CD4-positive, alpha-beta T cell (primary cell): Measurements from ENCODE around the gene PRKAG3. TPM values are rescaled to one million over a fixed set of nuclear protein-coding genes. Genes with fewer than 3 reads are reported as not detected.

ENCODE experiments used
- ATAC-seq: fragments of 200-7000 bp; cut with Tn5 transposase; one replicate; pipeline ENCODE4 v1.10.0; 2022; ENCODE audit warnings: mild to moderate bottlenecking; ENCODE audit not compliant: poor library complexity
- CTCF ChIA-PET: fragments of 350-600 bp; sonication (Branson Sonifier 250); formaldehyde crosslinking; loops from one replicate; lab custom pipeline; 2021; ENCODE audit warnings: antibody characterized with exemption, inconsistent platforms; lab: Charles Lee
- POLR2A ChIA-PET: fragments of 350-600 bp; sonication (Branson Sonifier 250); formaldehyde crosslinking; loops from one replicate; lab custom pipeline; 2021; ENCODE audit warnings: antibody characterized with exemption, inconsistent platforms; lab: Charles Lee
- DNase-seq, 14 experiments: peaks; one replicate each; pipeline ENCODE4 v3.0.0-alpha.2; 2013 to 2020; ENCODE audit warnings: mixed read lengths in 2 of 14
- H3K27ac ChIP-seq, 2 donors: one replicate each; pipeline versions ENCODE4 v1.5.1 to v1.7.0; 2013; ENCODE audit warnings: low read length in 2 of 2, low read depth in 1 of 2, mild to moderate bottlenecking in 1 of 2
- H3K27me3 ChIP-seq, 2 experiments: 1 replicate in 1 of 2; 2 replicates in 1 of 2; pipeline versions ENCODE4 v1.6.1 to v1.7.0; 2013; ENCODE audit warnings: low read length in 2 of 2, control low read depth in 1 of 2, mild to moderate bottlenecking in 1 of 2, moderate library complexity in 1 of 2; ENCODE audit not compliant: insufficient read depth in 2 of 2, control insufficient read depth in 1 of 2
- H3K36me3 ChIP-seq: one replicate; pipeline ENCODE4 v1.6.1; 2013; ENCODE audit warnings: low read length, control low read depth; ENCODE audit not compliant: insufficient read depth
- H3K4me1 ChIP-seq: one replicate; pipeline ENCODE4 v1.6.1; 2013; ENCODE audit warnings: low read length, control low read depth; ENCODE audit not compliant: insufficient read depth
- H3K4me3 ChIP-seq: one replicate; pipeline ENCODE4 v1.5.1; 2013; ENCODE audit warnings: mild to moderate bottlenecking, low read length, moderate library complexity
- H3K9me3 ChIP-seq, 2 experiments: 1 replicate in 1 of 2; 2 replicates in 1 of 2; pipeline versions ENCODE4 v1.6.1 to v1.7.0; 2013; ENCODE audit warnings: low read length in 2 of 2, mild to moderate bottlenecking in 2 of 2, control low read depth in 1 of 2, moderate library complexity in 1 of 2; ENCODE audit not compliant: control insufficient read depth in 1 of 2, insufficient read depth in 1 of 2
- H3K27ac Mint-ChIP-seq: one replicate; pipeline ENCODE4 v1.8.0; 2020; ENCODE audit warnings: mixed read lengths
- H3K27me3 Mint-ChIP-seq: one replicate; pipeline ENCODE4 v1.8.0; 2021; ENCODE audit warnings: mixed read lengths
- H3K36me3 Mint-ChIP-seq: one replicate; pipeline ENCODE4 v1.8.0; 2021; ENCODE audit warnings: low read depth, mixed read lengths
- H3K4me1 Mint-ChIP-seq: one replicate; pipeline ENCODE4 v1.8.0; 2021; ENCODE audit warnings: low read depth, mixed read lengths
- H3K4me3 Mint-ChIP-seq: one replicate; pipeline ENCODE4 v1.8.0; 2020; ENCODE audit warnings: mild to moderate bottlenecking, mixed read lengths
- H3K9me3 Mint-ChIP-seq: one replicate; pipeline ENCODE4 v1.8.0; 2020; ENCODE audit warnings: mixed read lengths
- intact Hi-C, 2 experiments: fragments of 100-400 bp; cut with DNase I in 1 of 2; cut with micrococcal nuclease in 1 of 2; formaldehyde crosslinking; loops; one replicate each; pipeline versions ENCODE4 v1.15.1 to v1.9.0; 2023 to 2025; cut with DNase I, micrococcal nuclease
- total RNA-seq, 174 experiments: library from RNA in 2 of 174; stranded (reverse) in 2 of 174; gene quantifications; one replicate each; pipeline ENCODE4 v1.2.3 and lab custom pipeline; 2021 to 2026
- TF ChIP-seq, protein P1 (sequence below): fragments of 200-600 bp; IDR thresholded peaks from one replicate; pipeline ENCODE4 v1.8.0; 2022; ENCODE audit warnings: antibody characterized with exemption, mild to moderate bottlenecking

The PRKAG3 gene
- total RNA-seq, 2 experiments from 2014 or later, result not detected

- Mint-ChIP-seq H3K9me3 (no peaks in the 10 kb centered on the region), H3K27me3 (peaks cover 53% of the 10 kb centered on the region), H3K27ac (no peak overlapping the region), H3K4me3 (no peak overlapping the region), H3K36me3 (no peaks in the 10 kb centered on the region), H3K4me1 (no peaks in the 10 kb centered on the region)
- ChIA-PET CTCF (no interaction called here), POLR2A (no interaction called here)
- TF ChIP-seq, protein P1, sequence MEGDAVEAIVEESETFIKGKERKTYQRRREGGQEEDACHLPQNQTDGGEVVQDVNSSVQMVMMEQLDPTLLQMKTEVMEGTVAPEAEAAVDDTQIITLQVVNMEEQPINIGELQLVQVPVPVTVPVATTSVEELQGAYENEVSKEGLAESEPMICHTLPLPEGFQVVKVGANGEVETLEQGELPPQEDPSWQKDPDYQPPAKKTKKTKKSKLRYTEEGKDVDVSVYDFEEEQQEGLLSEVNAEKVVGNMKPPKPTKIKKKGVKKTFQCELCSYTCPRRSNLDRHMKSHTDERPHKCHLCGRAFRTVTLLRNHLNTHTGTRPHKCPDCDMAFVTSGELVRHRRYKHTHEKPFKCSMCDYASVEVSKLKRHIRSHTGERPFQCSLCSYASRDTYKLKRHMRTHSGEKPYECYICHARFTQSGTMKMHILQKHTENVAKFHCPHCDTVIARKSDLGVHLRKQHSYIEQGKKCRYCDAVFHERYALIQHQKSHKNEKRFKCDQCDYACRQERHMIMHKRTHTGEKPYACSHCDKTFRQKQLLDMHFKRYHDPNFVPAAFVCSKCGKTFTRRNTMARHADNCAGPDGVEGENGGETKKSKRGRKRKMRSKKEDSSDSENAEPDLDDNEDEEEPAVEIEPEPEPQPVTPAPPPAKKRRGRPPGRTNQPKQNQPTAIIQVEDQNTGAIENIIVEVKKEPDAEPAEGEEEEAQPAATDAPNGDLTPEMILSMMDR, result no peak
- Histone ChIP-seq H3K9me3 (peaks cover 2 to 4% of the 10 kb centered on the region in 2 experiments), H3K27ac (no peak overlapping the region), H3K4me1 (no peaks in the 10 kb centered on the region), H3K27me3 (peaks cover 9 to 53% of the 10 kb centered on the region in 2 experiments), H3K4me3 (no peak overlapping the region), H3K36me3 (no peaks in the 10 kb centered on the region)
- ATAC-seq, result no peak
- intact Hi-C loops, result no loop called here
- no peak for DNase-seq
Observed at GRCh38 chr2:218832081-218832480, 478 bp upstream of the PRKAG3 start.

- peaks cover 7 to 53% of the 10 kb centered on the region in 2 experiments for H3K27me3 ChIP-seq
- TF ChIP-seq, protein P1, result no peak
- no peak overlapping the region for H3K27ac Mint-ChIP-seq
- no peak for ATAC-seq
- H3K36me3 Mint-ChIP-seq, result no peaks in the 10 kb centered on the region
- POLR2A ChIA-PET, result no interaction called here
- DNase-seq, result no peak
- H3K4me1 Mint-ChIP-seq, result no peaks in the 10 kb centered on the region
- CTCF ChIA-PET, result no interaction called here
- no peak overlapping the region for H3K27ac ChIP-seq
- no peak overlapping the region for H3K4me3 Mint-ChIP-seq
- no peaks in the 10 kb centered on the region for H3K36me3 ChIP-seq
- no peaks in the 10 kb centered on the region for H3K4me1 ChIP-seq
- H3K9me3 ChIP-seq, result peaks cover 0 to 4% of the 10 kb centered on the region in 2 experiments
- no peak overlapping the region for H3K4me3 ChIP-seq
- no peaks in the 10 kb centered on the region for H3K9me3 Mint-ChIP-seq
- intact Hi-C loops, result no loop called here
- H3K27me3 Mint-ChIP-seq, result peaks cover 50% of the 10 kb centered on the region
Observed at GRCh38 chr2:218830526-218831306, 887 bp downstream of the PRKAG3 start.

DNA sequence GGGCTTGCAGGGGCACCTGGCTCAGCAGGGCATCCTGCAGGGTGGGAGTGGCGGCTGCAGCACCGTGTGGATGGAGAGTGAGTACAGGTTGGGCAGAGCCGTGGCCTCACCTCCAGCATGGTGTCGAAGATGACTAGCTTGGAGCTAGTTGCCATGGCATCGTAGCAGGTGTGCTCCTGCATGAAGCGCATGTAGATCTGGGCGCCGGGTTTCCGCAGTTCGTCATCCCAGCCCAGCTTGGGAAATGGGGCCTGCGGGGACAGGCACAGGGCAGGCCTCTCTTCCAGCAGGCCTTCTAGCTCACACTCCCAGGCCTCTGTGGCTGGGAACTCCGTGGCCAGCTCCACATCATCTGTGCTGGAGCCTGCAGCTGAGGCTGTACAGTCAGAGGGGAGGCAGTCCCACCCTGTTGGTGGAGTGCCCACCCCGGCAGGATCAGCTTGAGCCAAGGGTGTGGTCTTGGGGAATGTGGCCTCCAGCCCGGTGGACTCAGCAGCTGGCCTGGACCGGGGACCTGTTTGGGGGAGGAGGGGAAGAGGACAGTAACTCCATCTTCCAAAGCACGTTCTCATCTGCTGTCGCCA is 1.6 kb downstream of the PRKAG3 start:
- H3K4me3 ChIP-seq, result no peak overlapping the region
- peaks cover 47% of the 10 kb centered on the region for H3K27me3 Mint-ChIP-seq

More for the DNA sequence above, 1.6 kb downstream of the PRKAG3 start:
- ATAC-seq (no peak), DNase-seq (no peak)
- no peaks in the 10 kb centered on the region for H3K4me1 ChIP-seq
- peaks cover 7 to 46% of the 10 kb centered on the region in 2 experiments for H3K27me3 ChIP-seq
- peaks cover 0 to 4% of the 10 kb centered on the region in 2 experiments for H3K9me3 ChIP-seq
- Mint-ChIP-seq H3K27ac (no peak overlapping the region), H3K36me3 (no peaks in the 10 kb centered on the region), H3K9me3 (no peaks in the 10 kb centered on the region), H3K4me1 (no peaks in the 10 kb centered on the region), H3K4me3 (no peak overlapping the region)
- no peak overlapping the region for H3K27ac ChIP-seq
- TF ChIP-seq, protein P1, result no peak
- H3K36me3 ChIP-seq, result no peaks in the 10 kb centered on the region
- ChIA-PET POLR2A (no interaction called here), CTCF (no interaction called here)
- intact Hi-C loops, result no loop called here
